Tibial artery (tissue), 4 donors: ENCODE results near the gene PRUNE1.

Experiments
- DNase-seq, 2 donors: peaks; one replicate each; pipeline ENCODE4 v3.0.0-alpha.2; 2019
- H3K27ac ChIP-seq, 2 donors: fragments of 200-600 bp; sonication (generic) in 1 of 2; 1 replicate in 1 of 2; 2 replicates in 1 of 2; pipeline ENCODE4 v1.5.1; 2018 to 2019; ENCODE audit warnings: mild to moderate bottlenecking in 1 of 2
- H3K27me3 ChIP-seq, 2 donors: fragments of 200-600 bp; sonication (generic) in 1 of 2; one replicate each; pipeline versions ENCODE4 v1.5.1 to v1.6.0; 2016 to 2019
- H3K36me3 ChIP-seq, 3 donors: fragments of 200-600 bp; sonication (generic) in 2 of 3; one replicate each; pipeline ENCODE4 v1.5.1; 2016 to 2019; ENCODE audit warnings: mild to moderate bottlenecking in 2 of 3
- H3K4me1 ChIP-seq, 4 donors: fragments of 200-600 bp; sonication (generic) in 2 of 4; 1 replicate in 3 of 4; 2 replicates in 1 of 4; pipeline ENCODE4 v1.5.1; 2016 to 2019
- H3K4me3 ChIP-seq, 2 donors: fragments of 200-600 bp; sonication (generic) in 1 of 2; 1 replicate in 1 of 2; 2 replicates in 1 of 2; pipeline ENCODE4 v1.5.1; 2018 to 2019; ENCODE audit warnings: mild to moderate bottlenecking in 2 of 2
- H3K9me3 ChIP-seq, 3 donors: fragments of 200-600 bp; sonication (generic) in 1 of 3; one replicate each; pipeline ENCODE4 v1.5.1; 2016 to 2019
- CTCF ChIP-seq, 2 experiments: fragments of 200-600 bp in 1 of 2; fragments of 450-650 bp in 1 of 2; IDR thresholded peaks; one replicate each; pipeline ENCODE4 v1.5.1; 2017 to 2019; ENCODE audit warnings: antibody characterized with exemption in 2 of 2, mild to moderate bottlenecking in 1 of 2, moderate library complexity in 1 of 2
- intact Hi-C: fragments of 100-400 bp; cut with DNase I; formaldehyde crosslinking; loops from one replicate; pipeline ENCODE4 v1.15.0; 2023; ENCODE audit warnings: low total_unique reads

PRUNE1 gene

GRCh38 chr1:150965605-150966004, 42.6 kb upstream of the PRUNE1 start:
- Histone ChIP-seq H3K9me3 (no peaks in the 10 kb centered on the region), H3K27ac (no peak overlapping the region), H3K27me3 (no peaks in the 10 kb centered on the region), H3K36me3 (peaks cover 77 to 84% (median 83%) of the 10 kb centered on the region in 3 donors), H3K4me3 (no peak overlapping the region), H3K4me1 (peaks cover 0 to 13% (median 10%) of the 10 kb centered on the region in 4 donors)
- intact Hi-C loops, result loop anchor here (2.0 kb wide), 1 partner anchor 21 kb away; no protein-coding TSS in a partner anchor
- DNase-seq, result no peak
- TF ChIP-seq CTCF (IDR thresholded peaks at IDR 0.05), result no peak

- H3K36me3 ChIP-seq, result peaks cover 73 to 80% (median 78%) of the 10 kb centered on the region in 3 donors
- TF ChIP-seq CTCF (IDR thresholded peaks at IDR 0.05), result no peak
- peaks cover 0 to 17% (median 14%) of the 10 kb centered on the region in 4 donors for H3K4me1 ChIP-seq
- intact Hi-C loops, result no loop called here
- H3K4me3 ChIP-seq, result no peak overlapping the region
- no peaks in the 10 kb centered on the region for H3K27me3 ChIP-seq
- no peak overlapping the region for H3K27ac ChIP-seq
- no peaks in the 10 kb centered on the region for H3K9me3 ChIP-seq
- DNase-seq, result no peak
These were observed 42.2 kb upstream of the PRUNE1 start for GRCh38 chr1:150966011-150966410.

GRCh38 chr1:150967936-150968335, 40.3 kb upstream of the PRUNE1 start:
- intact Hi-C loops, result no loop called here
- Histone ChIP-seq H3K27me3 (no peaks in the 10 kb centered on the region), H3K9me3 (no peaks in the 10 kb centered on the region), H3K27ac (no peak overlapping the region), H3K4me3 (no peak overlapping the region), H3K36me3 (peaks cover 54 to 61% (median 59%) of the 10 kb centered on the region in 3 donors), H3K4me1 (peaks cover 0 to 36% (median 32%) of the 10 kb centered on the region in 4 donors)
- no peak for TF ChIP-seq CTCF (IDR thresholded peaks at IDR 0.05)
- DNase-seq, result peak in 1 of 2 donors; percentile 33

- H3K36me3 ChIP-seq, result peaks cover 51 to 55% (median 54%) of the 10 kb centered on the region in 3 donors
- TF ChIP-seq CTCF (IDR thresholded peaks at IDR 0.05), result no peak
- H3K27ac ChIP-seq, result no peak overlapping the region
- DNase-seq, result peak in 1 of 2 donors; percentile 57
- H3K27me3 ChIP-seq, result no peaks in the 10 kb centered on the region
- peaks cover 0 to 41% (median 38%) of the 10 kb centered on the region in 4 donors for H3K4me1 ChIP-seq
- no peak overlapping the region for H3K4me3 ChIP-seq
- intact Hi-C loops, result no loop called here
- H3K9me3 ChIP-seq, result no peaks in the 10 kb centered on the region
These were observed 39.8 kb upstream of the PRUNE1 start for GRCh38 chr1:150968491-150968890.

- intact Hi-C loops, result loop anchor here (10.0 kb wide), 2 partner anchors 335 to 405 kb away; no protein-coding TSS in a partner anchor
- peak overlapping the region in 1 of 2 donors; percentile 17 for H3K27ac ChIP-seq
These were observed 38.6 kb upstream of the PRUNE1 start for GRCh38 chr1:150969626-150970025.

More at GRCh38 chr1:150969626-150970025, 38.6 kb upstream of the PRUNE1 start:
- H3K4me3 ChIP-seq, result no peak overlapping the region
- no peak for DNase-seq
- TF ChIP-seq CTCF (IDR thresholded peaks at IDR 0.05), result no peak
- H3K9me3 ChIP-seq, result no peaks in the 10 kb centered on the region
- no peaks in the 10 kb centered on the region for H3K27me3 ChIP-seq
- peaks cover 39 to 44% (median 42%) of the 10 kb centered on the region in 3 donors for H3K36me3 ChIP-seq
- H3K4me1 ChIP-seq, result peaks cover 0 to 43% (median 40%) of the 10 kb centered on the region in 4 donors
